T-helper 1 cell (primary cell): ENCODE measurements around the gene UGP2.

Source experiments
- DNase-seq, 5 donors: peaks; one replicate each; pipeline ENCODE4 v3.0.0-alpha.2; 2012 to 2020

Gene UGP2

DNA sequence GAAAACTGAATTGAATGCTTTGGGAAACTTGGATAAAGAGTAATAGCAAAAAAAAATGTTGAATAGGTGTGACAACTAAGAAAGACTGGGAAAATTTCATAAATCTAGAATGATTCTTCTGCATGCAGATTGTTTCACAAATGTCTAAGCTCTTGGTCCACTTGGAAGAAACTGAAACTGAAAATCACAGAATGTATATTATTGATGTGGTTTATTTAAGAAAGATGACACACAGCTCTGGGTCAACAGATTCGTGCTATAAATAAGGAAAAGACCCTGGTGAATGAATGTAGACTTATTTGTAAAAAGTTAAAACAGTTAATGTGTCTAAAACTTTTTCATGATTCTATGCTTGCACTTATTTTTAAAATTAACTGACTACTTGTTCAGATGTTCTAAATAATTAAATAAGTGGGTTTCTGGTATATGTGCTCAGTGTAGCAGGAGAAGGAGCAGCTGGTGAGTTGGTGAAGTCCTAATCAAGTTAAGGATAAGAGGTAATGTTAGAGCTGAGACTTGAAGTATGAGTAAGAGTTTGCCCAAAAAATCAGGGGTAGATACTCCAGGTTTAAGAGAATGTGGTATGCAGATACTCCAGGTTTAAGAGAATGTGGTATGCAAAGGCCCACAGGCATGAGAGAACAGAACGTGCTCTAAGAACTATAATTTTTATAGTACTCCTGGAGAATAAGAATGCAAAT, 24.5 kb downstream of the UGP2 start:
- no peak for DNase-seq

GRCh38 chr2:63870679-63871078, 29.0 kb downstream of the UGP2 start:
- DNase-seq = no peak

GRCh38 chr2:63871864-63872263, 30.2 kb downstream of the UGP2 start:
- DNase-seq = no peak

DNA sequence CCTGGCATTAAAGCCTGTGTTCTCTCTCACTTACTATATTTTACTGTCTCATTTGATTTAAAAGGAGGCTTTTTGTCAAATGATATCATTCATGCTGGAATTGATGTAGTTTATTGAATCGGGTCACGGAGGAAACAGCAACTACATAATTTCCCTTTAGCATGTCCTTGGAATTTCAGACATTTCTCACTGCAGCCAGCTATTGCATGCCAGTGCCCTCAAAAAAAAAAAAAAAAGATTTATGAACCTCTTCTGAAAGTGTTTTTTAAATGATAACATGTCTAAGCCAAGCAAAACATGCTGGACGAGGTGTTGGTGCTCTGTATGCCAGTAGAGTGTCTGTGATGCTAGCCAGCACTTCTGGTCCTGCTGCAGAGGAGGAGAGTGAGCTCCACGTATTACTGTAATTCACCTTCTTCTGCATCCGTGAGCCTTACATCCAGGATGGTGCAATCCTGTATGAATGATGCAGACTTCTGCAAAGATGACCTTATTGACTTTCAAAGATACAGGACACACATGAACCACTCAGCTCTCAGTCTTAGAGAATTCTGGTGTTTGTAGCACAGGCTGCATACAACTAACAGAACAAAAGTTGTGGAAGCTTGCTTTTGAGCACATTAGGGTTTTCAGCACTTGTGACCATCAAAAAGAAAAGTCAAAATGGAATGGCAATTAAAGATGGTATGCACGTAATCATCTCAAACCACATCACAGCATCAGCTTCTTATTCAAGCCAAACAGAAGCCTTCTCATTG, 31.1 kb downstream of the UGP2 start:
- no peak for DNase-seq

DNA sequence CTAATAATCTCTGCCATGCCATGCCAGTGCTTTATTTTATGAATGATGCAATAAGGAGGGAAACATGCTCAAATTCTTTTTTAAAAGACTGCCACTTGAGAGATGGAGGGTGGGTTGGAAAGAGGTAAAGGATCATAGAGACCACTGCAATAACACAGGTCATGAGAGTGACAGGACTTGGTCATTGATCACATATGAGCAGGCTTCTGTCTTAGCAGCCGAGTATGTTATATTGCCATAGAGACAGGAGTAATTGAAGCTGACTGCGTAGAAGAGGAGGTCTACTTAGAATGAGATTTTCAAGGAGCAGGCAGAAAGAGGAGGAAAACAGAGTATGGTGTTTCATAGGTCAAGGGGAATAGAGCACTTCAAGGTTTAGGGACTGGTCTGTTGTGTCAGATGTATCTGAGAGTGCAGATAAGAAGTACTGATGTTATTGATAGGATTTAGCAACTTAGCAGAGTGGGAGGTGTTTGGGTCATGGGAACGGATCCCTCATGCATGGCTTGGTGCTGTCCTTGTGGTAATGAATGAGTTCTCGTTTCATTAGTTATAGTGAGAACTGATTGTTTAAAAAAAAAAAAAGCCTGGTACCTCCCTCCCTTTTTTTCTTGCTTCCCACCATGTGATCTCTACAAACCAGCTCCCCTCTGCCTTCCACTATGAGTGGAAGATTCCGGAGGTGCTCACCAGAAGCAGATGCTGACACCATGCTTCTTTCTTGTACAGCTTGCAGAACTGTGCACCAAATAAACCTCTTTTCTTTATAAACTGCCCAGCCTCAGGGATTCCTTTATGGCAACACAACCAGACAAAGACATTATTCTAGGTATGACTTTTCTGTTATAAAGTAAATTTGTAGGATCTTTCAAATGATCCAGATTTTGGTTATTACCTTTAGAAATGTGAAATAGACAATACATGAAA, 32.8 kb downstream of the UGP2 start:
- no peak for DNase-seq

DNA sequence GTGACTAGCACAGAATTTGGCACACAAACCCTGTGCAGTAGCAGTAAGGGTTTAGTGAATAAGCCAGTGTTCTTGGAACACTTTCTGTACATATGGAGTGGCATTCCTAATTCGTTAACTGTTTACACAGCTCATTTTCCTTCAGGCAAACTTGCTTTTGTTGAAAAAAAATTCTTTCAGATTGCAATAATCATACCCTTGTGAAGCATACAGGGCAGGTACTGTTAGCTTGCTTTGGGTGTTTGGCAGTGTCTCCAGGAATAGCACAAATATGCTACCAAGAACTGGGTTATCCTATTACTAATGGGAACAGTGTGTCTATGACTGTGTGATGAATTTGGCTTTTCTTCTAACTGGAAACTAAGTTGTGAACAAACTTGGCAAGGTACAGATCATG, 33.4 kb downstream of the UGP2 start:
- no peak for DNase-seq

- DNase-seq = no peak
These were observed 34.0 kb downstream of the UGP2 start for GRCh38 chr2:63875559-63876245.

- DNase-seq = no peak
These were observed 34.6 kb downstream of the UGP2 start for GRCh38 chr2:63876311-63876710.

DNA sequence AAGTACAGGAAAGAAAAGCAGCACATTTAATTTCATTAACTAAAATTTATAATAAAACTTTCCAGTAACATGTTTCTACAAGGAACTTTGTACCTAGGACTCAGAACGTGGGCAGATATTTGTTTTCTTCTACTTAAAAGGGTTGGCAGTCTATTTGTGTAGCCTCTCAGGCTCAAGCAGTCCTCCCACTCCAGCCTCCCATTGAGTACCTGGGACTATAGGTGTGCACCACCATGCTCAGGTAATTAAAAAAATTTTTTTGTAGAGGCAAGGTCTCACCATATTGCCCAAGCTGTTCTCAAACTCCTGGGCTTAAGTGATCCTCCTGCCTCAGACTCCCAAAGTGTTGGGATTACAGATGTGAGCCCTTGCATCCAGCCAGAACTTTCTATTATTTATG, 36.8 kb downstream of the UGP2 start:
- DNase-seq = no peak

GRCh38 chr2:63879876-63880433, 38.3 kb downstream of the UGP2 start:
- no peak for DNase-seq

- DNase-seq = no peak
These were observed 38.9 kb downstream of the UGP2 start for GRCh38 chr2:63880625-63881024.

GRCh38 chr2:63881205-63881604, 39.5 kb downstream of the UGP2 start:
- DNase-seq = no peak

GRCh38 chr2:63882395-63883105, 40.9 kb downstream of the UGP2 start:
- DNase-seq = no peak

DNA sequence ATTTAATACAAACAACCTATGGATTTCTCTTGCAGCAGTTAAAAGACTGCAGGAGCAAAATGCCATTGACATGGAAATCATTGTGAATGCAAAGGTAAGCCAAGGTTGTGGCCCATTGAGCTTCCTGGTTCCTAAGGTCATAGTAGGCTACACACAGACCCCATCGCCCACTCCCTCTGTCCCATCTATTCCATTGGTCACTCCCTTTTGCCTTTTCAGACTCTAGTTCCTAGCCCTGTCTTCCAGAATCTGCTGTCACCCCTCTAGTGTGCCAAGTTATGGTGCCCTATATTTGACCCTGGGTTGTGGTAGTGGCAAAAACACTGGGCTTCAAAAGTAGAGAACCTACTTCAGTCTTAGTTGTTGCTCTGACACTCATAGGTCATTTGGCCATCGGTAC, 44.7 kb downstream of the UGP2 start:
- no peak for DNase-seq

DNA sequence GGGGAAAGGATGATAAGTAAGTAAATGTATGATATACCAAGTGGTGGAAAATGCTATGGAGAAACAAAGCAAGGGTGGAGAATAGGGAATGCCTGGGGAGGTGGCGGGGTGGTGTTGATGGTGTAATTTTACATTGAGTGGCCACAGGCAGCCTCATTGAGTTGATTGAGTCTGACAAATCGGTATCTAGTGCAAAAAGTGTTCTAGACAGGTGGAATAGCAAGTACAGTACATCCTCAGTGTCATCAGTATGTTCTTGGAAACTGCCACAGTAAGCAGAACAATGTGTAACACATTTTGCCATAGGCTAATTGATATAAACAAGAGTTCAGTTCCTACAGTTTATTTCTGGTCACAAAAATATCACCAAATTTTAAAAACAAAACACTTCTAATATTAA, 46.4 kb downstream of the UGP2 start:
- DNase-seq = no peak

GRCh38 chr2:63888490-63889402, 47.0 kb downstream of the UGP2 start:
- peak in 3 of 5 donors; percentile 3 to 51 (median 8) for DNase-seq

DNA sequence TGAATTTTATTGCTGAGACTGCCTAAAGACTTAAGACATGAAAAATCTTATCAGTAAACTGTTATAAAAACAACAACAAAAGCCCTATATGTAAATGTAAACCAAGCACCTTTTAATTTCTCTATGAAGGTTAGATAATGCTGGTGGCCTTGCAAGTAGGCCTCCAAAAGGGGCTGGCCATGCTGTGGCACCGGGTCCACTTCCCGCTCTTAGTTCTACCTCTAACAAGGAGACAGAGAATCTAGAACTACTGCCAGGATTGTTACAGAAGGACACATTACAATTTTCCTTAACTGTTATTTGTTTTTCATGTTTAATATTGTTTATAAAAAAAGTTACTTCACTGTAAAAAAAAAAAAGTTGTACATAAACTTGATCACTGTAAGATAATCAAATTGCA, 49.0 kb downstream of the UGP2 start:
- DNase-seq = no peak

GRCh38 chr2:63891488-63892030, 49.9 kb downstream of the UGP2 start:
- DNase-seq = no peak

- DNase-seq = no peak
These were observed 51.5 kb downstream of the UGP2 start for GRCh38 chr2:63893163-63893562.

GRCh38 chr2:63894167-63894566, 52.5 kb downstream of the UGP2 start:
- no peak for DNase-seq
